ENCODE data around the gene RTP5.

The RTP5 gene

GRCh38 chr2:241882091-241882625 is 12.6 kb downstream of the RTP5 start:
- H3K4me3 ChIP-seq (ENCODE audit: low read depth, low read length), result peak overlapping the region; percentile 52
- no peak for TF ChIP-seq POLR2A (IDR thresholded peaks at IDR 0.05; ENCODE audit: extremely low read depth, insufficient read length)
- TF ChIP-seq MYC (IDR thresholded peaks at IDR 0.05; ENCODE audit: low read depth, low read length), result peak; percentile 77
- TF ChIP-seq CTCF (IDR thresholded peaks at IDR 0.05; ENCODE audit: low read depth, low read length), result peak; percentile 33
- peak; percentile 95 for TF ChIP-seq MAX (IDR thresholded peaks at IDR 0.05; ENCODE audit: low read depth, low read length)
- DNase-seq (ENCODE audit: low read depth), result peak; percentile 74

- DNase-seq (ENCODE audit: low read depth), result no peak
- no peak for TF ChIP-seq MYC (IDR thresholded peaks at IDR 0.05; ENCODE audit: low read depth, low read length)
- no peak for TF ChIP-seq MAX (IDR thresholded peaks at IDR 0.05; ENCODE audit: low read depth, low read length)
- no peak for TF ChIP-seq POLR2A (IDR thresholded peaks at IDR 0.05; ENCODE audit: extremely low read depth, insufficient read length)
- no peak for TF ChIP-seq CTCF (IDR thresholded peaks at IDR 0.05; ENCODE audit: low read depth, low read length)
- no peak overlapping the region for H3K4me3 ChIP-seq (ENCODE audit: low read depth, low read length)
These were observed 15.4 kb downstream of the RTP5 start for GRCh38 chr2:241884951-241885290.

GRCh38 chr2:241885291-241885945 is 15.9 kb downstream of the RTP5 start:
- DNase-seq (ENCODE audit: low read depth), result peak; percentile 34
- TF ChIP-seq MAX (IDR thresholded peaks at IDR 0.05; ENCODE audit: low read depth, low read length) (no peak), CTCF (IDR thresholded peaks at IDR 0.05; ENCODE audit: low read depth, low read length) (no peak), MYC (IDR thresholded peaks at IDR 0.05; ENCODE audit: low read depth, low read length) (no peak), POLR2A (IDR thresholded peaks at IDR 0.05; ENCODE audit: extremely low read depth, insufficient read length) (no peak)
- no peak overlapping the region for H3K4me3 ChIP-seq (ENCODE audit: low read depth, low read length)

GRCh38 chr2:241885946-241886643 is 16.6 kb downstream of the RTP5 start:
- DNase-seq (ENCODE audit: low read depth), result peak; percentile 36
- no peak overlapping the region for H3K4me3 ChIP-seq (ENCODE audit: low read depth, low read length)
- TF ChIP-seq POLR2A (IDR thresholded peaks at IDR 0.05; ENCODE audit: extremely low read depth, insufficient read length) (no peak), MAX (IDR thresholded peaks at IDR 0.05; ENCODE audit: low read depth, low read length) (no peak), MYC (IDR thresholded peaks at IDR 0.05; ENCODE audit: low read depth, low read length) (no peak), CTCF (IDR thresholded peaks at IDR 0.05; ENCODE audit: low read depth, low read length) (no peak)

- no peak for DNase-seq (ENCODE audit: low read depth)
- H3K4me3 ChIP-seq (ENCODE audit: low read depth, low read length), result no peak overlapping the region
- no peak for TF ChIP-seq MYC (IDR thresholded peaks at IDR 0.05; ENCODE audit: low read depth, low read length)
These were observed 17.4 kb downstream of the RTP5 start for GRCh38 chr2:241886840-241887447.

Measured in NB4 (cell line).